Central memory CD8-positive, alpha-beta T cell (primary cell): ENCODE measurements around the gene TRIM25.

Source experiments
- ATAC-seq: fragments of 150-1000 bp; cut with Tn5 transposase; replicated peaks from 2 replicates; pipeline ENCODE4 v1.10.0; 2022; ENCODE audit warnings: mild to moderate bottlenecking, moderate FRiP score, moderate number of reproducible peaks; ENCODE audit not compliant: poor library complexity, severe bottlenecking; ENCODE audit errors: extremely low read depth
- DNase-seq, 2 donors: peaks; one replicate each; pipeline ENCODE4 v3.0.0; 2021; ENCODE audit warnings: low spot score in 2 of 2
- H3K27ac Mint-ChIP-seq: one replicate; pipeline ENCODE4 v1.8.0; 2022; ENCODE audit warnings: low read depth, mild to moderate bottlenecking, moderate library complexity, mixed read lengths
- H3K27me3 Mint-ChIP-seq: one replicate; pipeline ENCODE4 v1.8.0; 2022; ENCODE audit warnings: mixed read lengths
- H3K36me3 Mint-ChIP-seq: one replicate; pipeline ENCODE4 v1.8.0; 2022; ENCODE audit warnings: mild to moderate bottlenecking, moderate library complexity, mixed read lengths; ENCODE audit not compliant: insufficient read depth
- H3K4me1 Mint-ChIP-seq: one replicate; pipeline ENCODE4 v1.8.0; 2022; ENCODE audit warnings: mixed read lengths
- H3K4me3 Mint-ChIP-seq: one replicate; pipeline ENCODE4 v1.8.0; 2022; ENCODE audit warnings: mild to moderate bottlenecking, moderate library complexity, mixed read lengths
- H3K9me3 Mint-ChIP-seq: one replicate; pipeline ENCODE4 v1.8.0; 2022; ENCODE audit warnings: mixed read lengths

Gene TRIM25

DNA sequence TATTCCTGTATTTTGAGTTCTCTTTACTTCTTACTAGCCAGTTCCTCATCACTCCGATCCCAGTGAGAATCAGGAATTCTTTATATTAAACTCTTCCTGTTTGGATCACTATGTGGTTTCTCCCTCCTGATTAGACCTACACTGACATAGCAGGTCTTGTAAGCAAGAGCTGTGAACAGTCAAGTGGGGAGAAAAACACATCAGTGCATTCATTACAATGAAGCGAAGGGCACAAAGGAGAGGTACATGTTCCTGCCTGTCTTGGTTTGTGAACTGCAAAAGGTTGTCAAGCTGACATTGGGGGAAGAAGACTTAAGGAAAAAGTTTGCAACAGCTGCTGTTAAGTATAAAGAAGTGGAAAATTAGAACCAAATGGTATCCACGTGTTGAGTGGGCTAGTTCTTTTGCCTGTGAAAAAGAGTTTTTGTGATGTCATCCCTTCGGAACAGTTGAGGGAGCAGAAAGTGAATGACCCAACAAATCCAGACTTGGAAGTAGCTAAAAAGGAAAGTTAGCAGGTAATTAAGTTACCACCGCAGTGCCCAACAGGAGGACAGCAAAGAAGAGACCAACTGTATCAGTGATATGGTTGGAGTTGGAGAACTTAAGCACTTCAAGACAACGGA is 23.0 kb upstream of the TRIM25 start:
- no peaks in the 10 kb centered on the region for H3K27me3 Mint-ChIP-seq
- no peaks in the 10 kb centered on the region for H3K9me3 Mint-ChIP-seq
- H3K36me3 Mint-ChIP-seq, result peaks cover 46% of the 10 kb centered on the region
- no peak overlapping the region for H3K27ac Mint-ChIP-seq
- no peak overlapping the region for H3K4me3 Mint-ChIP-seq
- ATAC-seq, result no peak
- no peaks in the 10 kb centered on the region for H3K4me1 Mint-ChIP-seq
- no peak for DNase-seq

DNA sequence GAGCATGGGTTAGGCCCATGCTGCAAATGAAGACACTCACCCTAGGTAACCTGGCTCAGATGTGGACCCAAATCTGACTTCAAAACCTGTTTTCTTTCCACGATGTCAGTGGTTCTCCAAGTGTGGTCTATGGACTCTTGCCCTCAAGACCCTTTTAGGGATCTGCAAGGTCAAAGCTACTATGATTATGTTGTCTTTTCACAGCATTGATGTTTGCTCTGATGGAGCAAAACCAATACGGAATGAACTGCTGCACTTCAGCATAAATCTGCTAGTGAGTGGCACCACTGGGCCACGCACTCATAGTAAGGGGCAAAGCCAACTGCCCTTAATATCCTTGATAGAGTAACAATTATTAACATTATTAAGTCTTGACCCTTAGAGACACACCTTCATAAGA is 21.6 kb upstream of the TRIM25 start:
- H3K9me3 Mint-ChIP-seq, result no peaks in the 10 kb centered on the region
- no peak overlapping the region for H3K27ac Mint-ChIP-seq
- DNase-seq, result no peak
- H3K4me3 Mint-ChIP-seq, result no peak overlapping the region
- H3K4me1 Mint-ChIP-seq, result no peaks in the 10 kb centered on the region
- H3K27me3 Mint-ChIP-seq, result no peaks in the 10 kb centered on the region
- no peak for ATAC-seq
- H3K36me3 Mint-ChIP-seq, result peaks cover 34% of the 10 kb centered on the region

DNA sequence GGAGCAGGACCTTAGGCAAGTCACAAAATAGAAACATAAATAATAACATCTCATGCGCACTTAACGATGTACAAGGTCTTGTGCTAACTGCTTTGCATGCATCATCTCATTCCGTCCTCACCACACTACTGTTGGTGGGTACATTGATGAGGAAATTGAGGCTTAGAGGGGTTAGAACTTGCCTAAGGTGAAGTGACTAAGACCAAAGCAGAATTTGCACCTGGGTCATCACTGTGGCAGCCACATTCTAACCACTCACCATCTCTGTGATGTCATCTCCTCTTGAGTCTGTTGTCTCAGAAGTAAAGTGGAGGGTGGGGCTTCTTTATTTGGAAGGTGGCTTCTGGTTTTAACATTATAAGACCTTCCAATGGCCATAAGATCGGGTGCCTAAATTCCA is 20.4 kb upstream of the TRIM25 start:
- no peaks in the 10 kb centered on the region for H3K4me1 Mint-ChIP-seq
- peak; percentile 67 for ATAC-seq
- H3K9me3 Mint-ChIP-seq, result no peaks in the 10 kb centered on the region
- peaks cover 25% of the 10 kb centered on the region for H3K36me3 Mint-ChIP-seq
- H3K4me3 Mint-ChIP-seq, result no peak overlapping the region
- no peaks in the 10 kb centered on the region for H3K27me3 Mint-ChIP-seq
- DNase-seq, result no peak
- H3K27ac Mint-ChIP-seq, result no peak overlapping the region

DNA sequence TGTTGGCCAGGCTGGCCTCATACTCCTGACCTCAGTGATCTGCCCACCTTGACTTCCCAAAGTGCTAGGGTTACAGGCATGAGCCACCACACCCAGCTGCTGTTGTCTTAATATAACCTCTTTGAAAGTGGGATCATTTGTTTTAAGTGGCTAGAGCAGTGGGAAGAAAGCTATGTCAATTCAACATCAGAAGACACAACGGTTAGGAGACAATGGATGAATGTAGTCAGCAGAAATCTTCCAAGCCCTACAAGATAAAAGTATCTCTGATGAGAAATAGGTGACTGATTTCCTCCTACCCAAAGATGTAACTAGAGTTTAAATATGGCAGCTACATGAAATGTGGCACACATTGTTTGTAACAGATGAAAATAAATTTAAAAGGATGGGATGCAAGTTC is 20.0 kb upstream of the TRIM25 start:
- Mint-ChIP-seq H3K36me3 (peaks cover 22% of the 10 kb centered on the region), H3K27ac (peak overlapping the region; percentile 32)

DNA sequence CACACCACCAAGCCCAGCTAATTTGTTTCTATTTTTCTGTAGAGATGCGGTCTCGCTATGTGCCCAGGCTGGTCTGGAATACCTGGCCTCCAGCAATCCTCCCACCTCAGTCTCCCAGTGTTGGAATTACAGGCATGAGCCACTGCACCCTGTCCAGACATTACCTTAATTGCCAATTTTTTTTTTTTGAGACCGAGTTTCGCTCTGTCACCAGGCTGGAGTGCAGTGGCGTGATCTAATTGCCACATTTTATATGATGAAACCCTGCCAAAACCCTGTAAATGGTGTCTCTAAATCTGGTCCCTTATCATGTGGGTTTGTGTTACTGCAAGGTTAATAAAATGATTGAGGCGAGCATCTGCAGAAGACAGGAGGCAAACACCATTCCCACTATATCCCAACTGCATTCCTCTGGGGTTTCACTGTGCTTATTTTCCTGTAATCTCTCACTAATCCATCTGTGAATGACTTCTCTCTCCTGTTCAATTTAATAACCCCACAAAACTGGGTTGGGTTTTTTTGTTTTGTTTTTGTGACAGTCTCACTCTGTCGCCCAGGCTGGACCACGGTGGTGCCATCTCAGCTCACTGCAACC is 19.4 kb upstream of the TRIM25 start:
- Mint-ChIP-seq H3K4me3 (no peak overlapping the region), H3K36me3 (peaks cover 17% of the 10 kb centered on the region)
- no peak for ATAC-seq

More for the DNA sequence above, 20.0 kb upstream of the TRIM25 start:
- Mint-ChIP-seq H3K4me1 (no peaks in the 10 kb centered on the region), H3K4me3 (no peak overlapping the region), H3K9me3 (no peaks in the 10 kb centered on the region), H3K27me3 (no peaks in the 10 kb centered on the region)
- DNase-seq (no peak), ATAC-seq (no peak)

DNA sequence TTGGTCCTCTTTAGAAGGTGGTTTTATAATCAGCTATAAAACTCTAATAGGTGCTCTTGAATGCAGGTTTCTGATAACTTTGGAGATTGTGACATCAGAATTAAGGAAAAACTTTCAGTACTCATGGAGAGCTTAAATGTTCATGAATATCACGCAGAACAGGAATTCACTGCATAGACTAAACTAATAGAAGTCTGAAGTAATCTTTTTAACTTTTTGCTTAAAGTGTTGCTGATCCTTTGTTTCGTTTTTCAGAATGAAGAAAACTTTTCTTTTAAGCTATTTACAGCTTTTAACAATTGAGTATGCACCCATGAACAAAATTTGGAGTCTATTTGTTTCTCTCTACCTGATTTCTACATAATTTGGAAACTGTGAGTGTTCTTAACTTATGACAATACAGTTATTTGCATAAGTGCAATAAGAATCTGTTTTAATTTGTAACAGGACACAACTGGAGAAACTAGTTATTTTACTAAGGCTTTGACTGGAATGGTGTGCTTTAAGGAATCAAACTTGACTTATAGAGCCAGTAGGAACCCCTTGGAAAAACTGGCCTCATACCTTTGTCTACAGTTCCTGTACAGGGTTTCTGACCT is 17.0 kb upstream of the TRIM25 start:
- no peak overlapping the region for H3K27ac Mint-ChIP-seq
- H3K36me3 Mint-ChIP-seq, result peaks cover 4% of the 10 kb centered on the region
- DNase-seq (no peak), ATAC-seq (no peak)
- H3K4me1 Mint-ChIP-seq, result no peaks in the 10 kb centered on the region
- no peaks in the 10 kb centered on the region for H3K9me3 Mint-ChIP-seq
- H3K4me3 Mint-ChIP-seq, result no peak overlapping the region
- H3K27me3 Mint-ChIP-seq, result no peaks in the 10 kb centered on the region

More for the DNA sequence above, 19.4 kb upstream of the TRIM25 start:
- no peaks in the 10 kb centered on the region for H3K4me1 Mint-ChIP-seq
- no peaks in the 10 kb centered on the region for H3K27me3 Mint-ChIP-seq
- DNase-seq, result no peak
- H3K27ac Mint-ChIP-seq, result peak overlapping the region; percentile 32
- no peaks in the 10 kb centered on the region for H3K9me3 Mint-ChIP-seq

DNA sequence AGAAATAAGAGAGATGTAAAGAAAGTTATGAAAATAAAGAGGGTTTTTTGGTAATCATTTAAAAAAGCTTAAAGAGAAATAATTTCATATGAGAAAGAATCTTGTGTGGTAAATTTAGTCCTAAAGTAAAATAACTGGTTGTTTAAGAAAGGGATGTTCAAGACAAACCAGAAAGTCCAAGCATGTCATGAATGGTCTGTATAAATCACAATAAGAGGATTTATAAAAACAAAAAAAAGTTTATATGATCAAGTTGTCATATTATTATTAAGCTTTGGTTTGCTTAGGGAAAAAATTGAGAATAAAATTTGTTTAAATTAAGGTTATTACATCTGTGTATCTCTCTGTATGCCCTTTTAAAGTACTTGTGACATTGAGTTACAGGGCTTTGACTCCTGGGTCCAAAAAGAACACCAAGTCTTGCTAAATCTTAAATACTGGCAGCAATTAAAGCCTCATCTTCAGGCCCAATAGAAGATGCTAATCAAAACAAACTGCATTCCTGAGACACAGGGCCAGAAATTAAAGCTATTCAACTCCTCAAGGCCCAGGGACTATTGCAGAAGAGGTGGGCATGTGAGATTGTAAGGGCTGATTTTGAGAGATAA is 15.6 kb upstream of the TRIM25 start:
- Mint-ChIP-seq H3K27me3 (no peaks in the 10 kb centered on the region), H3K36me3 (peaks cover 3% of the 10 kb centered on the region), H3K4me3 (no peak overlapping the region), H3K4me1 (no peaks in the 10 kb centered on the region), H3K9me3 (no peaks in the 10 kb centered on the region), H3K27ac (no peak overlapping the region)
- ATAC-seq (no peak), DNase-seq (no peak)

DNA sequence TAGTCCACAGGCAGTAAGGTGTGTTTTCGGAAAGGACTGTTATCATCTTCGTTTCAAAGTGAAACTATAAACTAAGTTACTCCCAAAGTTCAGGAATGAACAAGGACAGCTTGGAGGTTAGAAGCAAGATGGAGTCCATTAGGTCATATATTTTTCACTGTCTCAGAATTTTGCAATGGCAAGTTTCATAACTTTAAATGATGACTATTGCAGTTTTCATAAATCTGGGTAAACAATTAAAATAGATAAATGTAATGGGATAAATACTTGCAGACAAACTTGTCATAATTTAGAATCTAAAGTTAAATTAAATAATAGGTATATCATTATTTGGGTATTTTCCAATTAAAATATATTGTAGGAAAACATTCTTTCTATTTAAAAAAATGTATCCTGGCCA is 14.7 kb upstream of the TRIM25 start:
- Mint-ChIP-seq H3K9me3 (no peaks in the 10 kb centered on the region), H3K4me1 (no peaks in the 10 kb centered on the region), H3K27me3 (no peaks in the 10 kb centered on the region), H3K4me3 (no peak overlapping the region), H3K36me3 (no peaks in the 10 kb centered on the region), H3K27ac (no peak overlapping the region)
- DNase-seq (no peak), ATAC-seq (no peak)

DNA sequence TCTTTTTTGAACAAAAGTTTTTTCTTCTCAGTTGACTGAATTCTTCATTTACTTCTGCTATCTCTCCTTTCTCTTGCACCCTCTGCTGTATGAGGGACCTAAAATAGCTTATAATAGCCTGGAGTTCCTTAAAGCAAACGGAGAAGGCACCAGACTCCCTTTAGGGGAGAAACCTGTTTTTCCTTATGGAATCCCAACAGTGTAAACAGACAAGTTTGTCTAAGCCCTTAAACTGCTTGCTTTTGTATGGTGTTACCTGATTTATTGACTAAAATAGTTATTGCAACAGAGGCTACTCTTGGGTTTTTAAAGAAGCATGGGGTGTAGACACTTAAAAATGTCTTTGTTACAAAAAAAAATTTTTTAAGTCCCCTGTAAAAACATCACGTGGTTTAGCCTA is 12.9 kb upstream of the TRIM25 start:
- Mint-ChIP-seq H3K4me1 (no peaks in the 10 kb centered on the region), H3K36me3 (no peaks in the 10 kb centered on the region), H3K27me3 (no peaks in the 10 kb centered on the region), H3K4me3 (no peak overlapping the region), H3K27ac (no peak overlapping the region), H3K9me3 (no peaks in the 10 kb centered on the region)
- ATAC-seq (no peak), DNase-seq (no peak)

DNA sequence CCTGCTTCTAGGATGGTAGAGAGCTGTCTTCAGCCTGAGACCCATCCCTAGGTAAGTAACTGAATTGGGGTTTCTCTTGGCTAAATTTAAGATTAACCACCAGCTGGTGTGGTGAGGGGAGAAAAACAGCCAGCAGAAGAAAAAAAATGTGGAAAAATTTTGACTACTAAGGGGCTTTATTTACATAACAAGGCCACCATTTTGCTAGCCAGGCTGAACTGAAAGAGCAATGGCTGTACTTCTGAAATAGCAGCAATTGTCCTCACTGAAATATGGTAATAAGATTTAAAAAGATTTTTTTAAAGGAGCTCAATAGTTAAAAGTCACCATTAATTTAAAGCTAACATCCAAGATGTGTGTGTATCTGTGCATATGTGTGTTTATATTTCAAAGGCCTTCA is 12.4 kb upstream of the TRIM25 start:
- Mint-ChIP-seq H3K27me3 (no peaks in the 10 kb centered on the region), H3K27ac (no peak overlapping the region), H3K4me1 (no peaks in the 10 kb centered on the region), H3K4me3 (no peak overlapping the region), H3K36me3 (no peaks in the 10 kb centered on the region), H3K9me3 (no peaks in the 10 kb centered on the region)
- DNase-seq (no peak), ATAC-seq (no peak)

DNA sequence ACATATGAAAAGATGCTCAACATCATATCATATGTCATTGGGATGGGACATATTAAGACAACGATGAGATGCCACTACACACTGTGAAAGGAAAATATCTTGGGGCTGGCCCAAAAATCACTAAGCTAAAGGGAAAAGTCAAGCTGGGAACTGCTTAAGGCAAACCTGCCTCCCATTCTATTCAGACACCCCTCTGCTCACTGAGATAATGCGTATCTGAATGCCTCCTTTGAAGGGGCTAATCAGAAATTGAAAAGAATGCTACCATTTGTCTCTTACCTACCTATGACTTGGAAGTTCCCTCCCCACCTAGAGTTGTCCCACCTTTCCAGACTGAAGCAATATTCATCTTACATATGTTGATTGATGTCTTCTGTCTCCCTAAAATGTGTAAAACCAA is 11.2 kb upstream of the TRIM25 start:
- Mint-ChIP-seq H3K27ac (no peak overlapping the region), H3K9me3 (no peaks in the 10 kb centered on the region), H3K36me3 (no peaks in the 10 kb centered on the region), H3K4me1 (no peaks in the 10 kb centered on the region), H3K27me3 (no peaks in the 10 kb centered on the region), H3K4me3 (no peak overlapping the region)
- DNase-seq, result no peak
- ATAC-seq, result no peak

DNA sequence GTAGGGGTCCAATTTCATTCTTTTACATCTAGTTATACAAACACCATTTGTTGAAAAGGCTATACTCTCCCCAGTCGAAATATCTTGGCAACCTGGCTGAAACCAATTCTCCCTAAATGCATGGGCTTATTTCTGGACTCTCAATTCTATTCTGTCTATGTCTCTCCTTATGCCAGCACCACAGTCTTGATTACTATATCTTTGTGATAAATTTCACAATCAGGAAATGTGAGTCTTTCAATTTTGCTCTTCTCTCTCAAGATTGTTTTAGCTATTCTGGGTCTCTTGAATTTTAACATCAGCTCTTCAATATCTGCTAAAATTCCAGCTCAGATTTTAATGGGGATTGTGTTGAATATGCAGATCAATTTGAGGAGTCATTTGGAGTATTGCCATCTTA is 5.9 kb upstream of the TRIM25 start:
- DNase-seq (no peak), ATAC-seq (no peak)
- H3K36me3 Mint-ChIP-seq, result peaks cover 5% of the 10 kb centered on the region
- no peak overlapping the region for H3K4me3 Mint-ChIP-seq
- no peak overlapping the region for H3K27ac Mint-ChIP-seq
- H3K9me3 Mint-ChIP-seq, result peaks cover 5% of the 10 kb centered on the region
- H3K27me3 Mint-ChIP-seq, result no peaks in the 10 kb centered on the region
- H3K4me1 Mint-ChIP-seq, result peaks cover 8% of the 10 kb centered on the region

DNA sequence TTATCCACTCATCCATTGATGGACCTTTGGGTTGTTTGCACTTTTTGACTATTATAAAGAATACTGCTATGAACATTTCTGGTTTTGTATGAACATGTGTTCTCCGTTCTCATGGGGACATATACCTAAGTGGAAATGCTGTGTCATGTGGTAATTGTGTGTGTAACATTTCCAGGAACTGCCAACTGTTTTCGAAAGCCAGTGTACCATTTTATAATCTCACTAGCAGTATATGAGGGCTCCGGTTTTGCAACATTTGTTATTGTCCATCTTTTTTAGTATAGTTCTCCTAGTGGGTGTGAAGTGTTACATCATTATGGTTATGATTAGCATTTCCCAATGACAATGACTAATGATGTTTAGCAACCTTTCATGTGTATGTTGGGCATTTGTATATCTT is 5.1 kb upstream of the TRIM25 start:
- peaks cover 14% of the 10 kb centered on the region for H3K4me1 Mint-ChIP-seq
- H3K9me3 Mint-ChIP-seq, result peaks cover 5% of the 10 kb centered on the region
- DNase-seq (no peak), ATAC-seq (no peak)
- H3K4me3 Mint-ChIP-seq, result no peak overlapping the region
- no peak overlapping the region for H3K27ac Mint-ChIP-seq
- H3K27me3 Mint-ChIP-seq, result no peaks in the 10 kb centered on the region
- H3K36me3 Mint-ChIP-seq, result peaks cover 8% of the 10 kb centered on the region
